ENCODE results near the gene LEAP2.

- TF ChIP-seq CTCF (IDR thresholded peaks at IDR 0.05) (no peak), MXI1 (IDR thresholded peaks at IDR 0.05; ENCODE audit: low read depth, low read length) (no peak), EP300 (IDR thresholded peaks at IDR 0.05; ENCODE audit: borderline replicate concordance in 1 of 2, low read depth in 1 of 2, low read length in 1 of 2) (no peak), GABPA (IDR thresholded peaks at IDR 0.05; ENCODE audit: low read depth) (no peak), REST (IDR thresholded peaks at IDR 0.05; ENCODE audit: low read depth, low read length) (no peak), RAD21 (IDR thresholded peaks at IDR 0.05; ENCODE audit: low read length) (no peak), USF2 (IDR thresholded peaks at IDR 0.05; ENCODE audit: borderline replicate concordance, low read depth, low read length) (no peak), SMC3 (IDR thresholded peaks at IDR 0.05; ENCODE audit: low read depth, low read length) (no peak), FOXM1 (IDR thresholded peaks at IDR 0.05; ENCODE audit: low read depth) (no peak), RCOR1 (IDR thresholded peaks at IDR 0.05; ENCODE audit: low read length) (no peak), YY1 (IDR thresholded peaks at IDR 0.05; ENCODE audit: low read depth) (no peak), TAF1 (IDR thresholded peaks at IDR 0.05; ENCODE audit: borderline replicate concordance, low read depth, low read length) (no peak), NFIC (IDR thresholded peaks at IDR 0.05; ENCODE audit: borderline replicate concordance) (no peak), EZH2phosphoT487 (IDR thresholded peaks at IDR 0.05; ENCODE audit: borderline replicate concordance, low read depth) (no peak)
Measured at GRCh38 chr5:132901730-132902129, 28.3 kb downstream of the LEAP2 start.
